GM18858 (cell line): ENCODE data around the gene ACYP2.
A peak's percentile ranks its signal among the peaks of the same experiment; 100 is the strongest.
"Not testable (repeated sequence)": the region's sequence is repeated elsewhere in the genome, so short reads cannot be mapped to it uniquely, and the experiment has no call there.

Experiments used
- ATAC-seq: cut with Tn5 transposase; IDR thresholded peaks from one replicate; pipeline ENCODE4 v1.9.1; 2021; ENCODE audit not compliant: unreplicated experiment

Gene ACYP2

GRCh38 chr2:54313147-54313546 lies 197.7 kb downstream of the ACYP2 start:
- ATAC-seq: no peak

- ATAC-seq: no peak
Measured at GRCh38 chr2:54317973-54318372, 202.6 kb downstream of the ACYP2 start.

- no peak for ATAC-seq
Measured at GRCh38 chr2:54318821-54319220, 203.4 kb downstream of the ACYP2 start.

GRCh38 chr2:54321047-54321446 lies 205.6 kb downstream of the ACYP2 start:
- ATAC-seq: no peak

GRCh38 chr2:54324517-54324916 lies 209.1 kb downstream of the ACYP2 start:
- ATAC-seq: not testable (repeated sequence)

GRCh38 chr2:54325148-54325547 lies 209.7 kb downstream of the ACYP2 start:
- no peak for ATAC-seq

GRCh38 chr2:54329482-54330161 lies 214.2 kb downstream of the ACYP2 start:
- no peak for ATAC-seq

GRCh38 chr2:54330162-54330925 lies 214.9 kb downstream of the ACYP2 start:
- peak; percentile 95 for ATAC-seq

- ATAC-seq: peak; percentile 5
Measured at GRCh38 chr2:54330926-54331835, 215.8 kb downstream of the ACYP2 start.

GRCh38 chr2:54332386-54332785 lies 217.0 kb downstream of the ACYP2 start:
- no peak for ATAC-seq

GRCh38 chr2:54336136-54336976 lies 220.9 kb downstream of the ACYP2 start:
- no peak for ATAC-seq

- no peak for ATAC-seq
Measured at GRCh38 chr2:54336977-54337255, 221.5 kb downstream of the ACYP2 start.

- ATAC-seq: no peak
Measured at GRCh38 chr2:54341656-54342055, 226.2 kb downstream of the ACYP2 start.

- no peak for ATAC-seq
Measured at GRCh38 chr2:54342603-54343002, 227.2 kb downstream of the ACYP2 start.

GRCh38 chr2:54347622-54348021 lies 232.2 kb downstream of the ACYP2 start:
- ATAC-seq: no peak

GRCh38 chr2:54348646-54349045 lies 233.2 kb downstream of the ACYP2 start:
- ATAC-seq: no peak

- no peak for ATAC-seq
Measured at GRCh38 chr2:54350426-54350825, 235.0 kb downstream of the ACYP2 start.

GRCh38 chr2:54353216-54353615 lies 237.8 kb downstream of the ACYP2 start:
- no peak for ATAC-seq
